HG03095 (cell line): ENCODE data around the gene CDKN1C.

ENCODE experiments used
- ATAC-seq: cut with Tn5 transposase; IDR thresholded peaks from one replicate; pipeline ENCODE4 v1.9.1; 2021; ENCODE audit warnings: moderate library complexity; ENCODE audit not compliant: unreplicated experiment

The CDKN1C gene

DNA sequence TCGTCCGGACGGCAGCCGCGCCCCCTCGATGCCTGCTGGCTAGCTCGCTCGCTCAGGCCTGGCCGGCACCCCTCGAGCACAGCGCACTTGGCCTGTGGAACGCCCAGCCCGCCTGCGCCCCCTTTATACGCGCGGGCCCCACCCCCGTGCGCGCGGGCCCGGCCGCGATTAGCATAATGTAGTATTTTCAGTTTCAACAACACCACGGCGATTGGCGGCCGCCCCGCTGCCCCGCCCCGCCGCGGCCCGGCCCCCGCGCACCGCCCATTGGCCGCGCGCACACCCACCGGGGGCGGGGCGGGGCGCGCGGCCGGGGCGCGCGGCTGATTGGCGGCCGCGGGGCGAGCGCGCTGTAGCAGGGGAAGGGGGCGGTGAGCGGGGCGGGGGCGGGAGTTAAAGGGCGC, at the start of gene CDKN1C:
CDKN1C (minus strand) TSS at position 98 of the 404 bp plus-strand sequence. CDS start 319 bp downstream, outside the sequence.
- ATAC-seq: peak; percentile 69

- no peak for ATAC-seq
Observed at GRCh38 chr11:2934611-2935239, 49.1 kb upstream of the CDKN1C start.

DNA sequence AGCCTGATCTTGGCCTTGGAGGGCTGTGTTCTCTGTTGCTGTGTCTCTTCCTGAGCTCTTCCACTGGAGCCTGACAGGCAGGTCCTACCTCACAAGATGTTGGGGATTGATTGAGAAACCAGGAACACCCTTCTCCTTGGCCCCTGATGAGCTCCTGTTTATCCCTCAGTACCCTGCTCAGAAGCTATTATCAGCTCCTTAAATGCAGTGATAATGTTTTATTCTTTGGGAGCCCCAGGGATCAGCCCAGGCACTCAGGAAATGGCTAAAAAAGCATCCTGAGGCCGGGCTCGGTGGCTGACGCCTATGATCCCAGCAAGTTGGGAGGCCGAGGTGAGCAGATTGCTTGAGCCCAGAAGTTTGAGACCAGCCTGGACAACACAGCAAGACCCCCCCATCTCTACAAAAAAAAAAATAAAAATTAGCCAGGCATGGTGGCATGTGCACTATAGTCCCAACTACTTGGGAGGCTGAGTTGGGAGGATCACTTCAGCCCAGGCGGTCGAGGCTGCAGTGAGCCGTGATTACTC, 48.5 kb upstream of the CDKN1C start:
- no peak for ATAC-seq

DNA sequence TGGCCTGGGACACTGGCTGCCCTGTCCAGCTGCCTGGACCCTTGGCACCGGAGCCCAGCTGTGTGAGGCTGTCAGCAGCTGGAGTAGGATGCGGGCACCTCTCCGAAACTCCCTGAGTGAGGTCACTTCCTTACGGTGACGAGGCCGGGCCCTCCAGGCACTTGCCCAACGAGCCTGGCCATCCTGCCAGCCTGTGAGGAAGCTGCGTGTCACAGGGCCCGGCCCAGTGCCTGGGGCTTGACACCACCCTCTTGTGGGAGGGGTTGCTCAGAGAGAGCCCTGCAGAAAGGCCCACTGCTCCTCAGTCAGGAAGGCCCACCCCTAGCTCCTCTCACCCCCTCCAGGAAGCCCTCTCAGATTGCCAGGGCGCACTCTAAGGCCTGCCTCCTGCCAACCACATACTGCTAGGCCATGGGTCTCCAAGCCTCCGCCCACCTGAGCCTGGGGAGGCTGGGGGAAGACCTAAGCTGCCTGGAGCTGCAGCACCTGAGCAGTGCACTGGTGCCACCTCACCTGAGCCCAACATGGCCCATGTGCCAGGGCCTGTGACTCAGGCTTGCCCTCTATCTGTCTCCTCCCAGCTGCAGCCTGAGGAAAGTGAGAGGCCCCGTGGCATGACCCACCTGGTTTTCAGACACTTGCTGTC, 47.9 kb upstream of the CDKN1C start:
- ATAC-seq: no peak

- ATAC-seq: no peak
Observed at GRCh38 chr11:2932850-2933251, 47.3 kb upstream of the CDKN1C start.

GRCh38 chr11:2931771-2932738, 46.5 kb upstream of the CDKN1C start:
- no peak for ATAC-seq

- no peak for ATAC-seq
Observed at GRCh38 chr11:2931420-2931746, 45.8 kb upstream of the CDKN1C start.

- ATAC-seq: no peak
Observed at GRCh38 chr11:2930704-2931419, 45.3 kb upstream of the CDKN1C start.

DNA sequence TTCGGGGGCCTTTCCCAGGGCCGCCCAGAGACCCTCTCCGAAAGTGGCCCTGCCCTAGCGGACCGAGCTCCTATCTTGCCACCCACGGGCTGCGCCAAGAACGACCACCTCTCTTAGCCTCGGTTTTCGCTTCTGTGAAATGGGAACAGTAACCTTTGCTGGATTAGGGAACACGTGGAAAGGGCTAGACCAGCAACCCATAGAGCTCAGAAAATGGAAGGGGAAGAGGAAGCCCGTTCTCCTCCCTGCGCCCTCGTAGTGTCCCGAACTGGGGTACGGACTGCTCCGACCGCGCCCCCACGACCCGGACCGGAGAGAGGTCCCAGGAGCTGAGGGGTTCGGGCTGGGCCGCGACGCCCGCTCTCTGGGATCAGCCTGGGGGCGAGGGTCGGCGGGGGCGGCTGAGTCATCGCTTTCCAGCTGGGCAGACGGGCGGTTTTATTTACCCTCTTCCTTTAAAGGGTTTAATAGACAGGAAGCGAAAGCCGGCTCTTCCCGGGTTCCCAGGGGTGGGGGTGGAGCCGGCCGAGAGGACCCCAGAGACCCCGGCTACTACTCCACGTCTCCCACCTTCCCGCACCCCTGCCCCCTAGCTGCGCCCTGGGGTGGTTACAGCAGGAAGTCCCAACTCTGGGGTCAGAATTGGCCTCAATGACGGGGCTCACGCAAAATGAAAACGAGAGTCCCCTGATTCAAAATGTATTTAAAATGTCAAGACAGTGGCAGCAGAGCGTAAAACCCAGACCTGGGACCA, 44.6 kb upstream of the CDKN1C start:
- no peak for ATAC-seq

DNA sequence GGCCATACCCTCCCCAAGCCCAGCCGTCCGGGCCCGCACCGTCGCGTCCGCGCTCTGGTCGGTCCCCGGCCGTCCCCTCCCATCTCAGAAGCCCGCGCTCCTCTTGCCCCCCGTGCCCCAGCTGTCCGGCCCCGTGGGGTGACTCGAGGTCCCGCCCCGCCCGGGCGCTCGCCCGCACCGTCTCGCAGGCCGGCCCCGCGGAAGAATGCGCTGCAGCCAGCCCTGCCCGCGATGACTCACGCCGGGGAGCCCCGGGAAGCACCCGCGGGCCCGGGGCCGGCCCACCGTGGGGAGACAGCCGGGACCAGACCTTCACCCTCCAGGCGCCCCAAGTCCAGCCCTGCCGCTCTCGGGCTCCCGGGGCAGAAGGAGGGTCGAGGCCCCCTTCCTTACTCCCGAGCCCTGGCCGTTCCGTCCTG, 44.0 kb upstream of the CDKN1C start:
- no peak for ATAC-seq

GRCh38 chr11:2928605-2929530, 43.3 kb upstream of the CDKN1C start, which contains the start of gene PHLDA2:
TSS of gene PHLDA2 (minus strand) at chr11:2929420. CDS start at chr11:2929364, 56 bp downstream.
- no peak for ATAC-seq

DNA sequence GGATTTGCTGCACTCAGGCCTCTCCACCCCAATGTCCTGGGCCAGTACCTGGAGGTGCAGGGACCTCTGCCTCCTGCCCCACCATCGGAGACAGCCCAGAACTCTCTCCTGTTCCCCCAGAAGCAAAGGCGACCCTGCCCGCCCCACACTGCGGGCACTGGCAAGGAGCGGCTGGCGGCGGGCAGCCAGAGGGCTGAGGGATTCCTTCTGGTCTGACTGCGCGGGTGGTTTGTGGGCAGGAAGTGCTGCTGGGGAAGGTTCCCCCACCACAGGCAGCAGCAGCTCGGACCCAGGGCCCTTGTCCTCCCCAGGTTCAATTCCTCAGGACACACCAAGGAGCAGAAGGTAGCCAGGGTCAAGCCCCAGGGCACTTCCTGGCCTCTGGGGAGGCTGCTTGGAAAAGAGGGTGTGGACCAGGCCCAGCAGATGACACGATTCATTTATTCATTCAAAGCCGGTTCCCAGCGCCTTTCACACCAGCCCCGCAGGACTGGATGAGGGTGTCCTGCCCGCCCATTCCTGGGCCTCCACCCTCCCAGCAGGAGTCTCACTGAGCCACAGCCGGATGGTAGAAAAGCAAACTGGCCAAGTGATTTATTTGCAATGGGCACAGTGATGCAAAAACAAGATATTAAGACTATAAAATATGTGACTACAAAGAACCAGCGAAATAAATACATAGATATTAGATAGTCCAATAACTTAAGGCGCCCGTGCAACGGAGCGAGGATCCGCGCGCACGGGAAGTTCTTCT, 42.5 kb upstream of the CDKN1C start:
- ATAC-seq: no peak

- ATAC-seq: no peak
Observed at GRCh38 chr11:2927121-2927800, 41.7 kb upstream of the CDKN1C start.

DNA sequence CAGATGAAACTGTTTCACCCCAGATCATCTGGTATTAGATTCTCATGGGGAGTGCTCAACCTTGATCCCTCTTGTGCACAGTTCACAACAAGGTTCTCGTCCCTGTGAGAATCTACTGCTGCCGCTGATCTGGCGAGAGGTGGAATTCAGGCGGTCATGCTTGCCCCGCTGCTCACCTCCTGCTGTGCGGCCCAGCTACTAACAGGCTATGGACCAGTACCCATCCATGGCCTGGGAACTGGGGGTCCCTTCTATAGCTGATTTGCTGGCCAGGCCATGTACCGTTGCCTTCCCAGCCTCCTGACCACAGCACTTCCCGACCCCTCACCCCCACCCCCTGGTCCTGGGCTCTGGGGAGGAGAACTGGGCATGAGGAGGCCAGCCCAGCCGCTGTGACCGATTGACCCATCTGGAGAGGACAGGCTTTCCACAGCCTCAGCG, 41.1 kb upstream of the CDKN1C start:
- ATAC-seq: no peak

DNA sequence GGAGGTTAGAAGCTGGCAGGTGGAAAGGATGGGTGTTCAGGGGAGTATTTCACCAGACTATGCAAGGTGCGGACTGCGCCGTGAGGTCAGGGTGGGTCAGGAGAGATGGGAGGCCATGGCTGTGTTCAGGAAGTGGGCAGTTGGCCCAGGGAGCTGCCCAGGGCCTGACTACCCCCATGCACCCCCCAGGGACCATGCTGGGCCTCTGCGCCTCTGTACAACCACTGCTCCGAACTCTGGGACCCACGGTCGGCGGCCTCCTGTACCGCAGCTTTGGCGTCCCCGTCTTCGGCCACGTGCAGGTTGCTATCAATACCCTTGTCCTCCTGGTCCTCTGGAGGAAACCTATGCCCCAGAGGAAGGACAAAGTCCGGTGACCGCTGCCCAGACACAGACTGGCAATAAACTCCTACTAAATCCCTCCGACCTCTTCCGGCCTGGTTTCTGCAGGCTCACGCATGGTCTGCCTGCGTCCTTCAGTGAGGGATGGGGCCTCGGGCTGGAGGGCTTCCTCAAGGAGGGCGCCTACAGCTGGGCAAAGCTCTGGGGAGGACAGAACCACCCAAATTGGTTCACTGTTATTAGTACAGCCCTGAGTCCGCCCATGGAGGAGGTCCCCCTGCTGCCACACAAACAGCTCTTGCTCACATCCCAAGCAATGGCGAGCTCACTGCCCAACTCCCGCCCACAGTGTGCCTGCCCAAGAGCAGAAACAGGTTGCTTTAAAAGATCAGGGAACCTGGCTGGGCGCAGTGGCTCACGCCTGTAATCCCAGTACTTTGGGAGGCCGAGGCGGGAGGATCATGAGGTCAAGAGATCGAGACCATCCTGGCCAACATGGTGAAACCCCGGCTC, 39.5 kb upstream of the CDKN1C start:
- no peak for ATAC-seq

DNA sequence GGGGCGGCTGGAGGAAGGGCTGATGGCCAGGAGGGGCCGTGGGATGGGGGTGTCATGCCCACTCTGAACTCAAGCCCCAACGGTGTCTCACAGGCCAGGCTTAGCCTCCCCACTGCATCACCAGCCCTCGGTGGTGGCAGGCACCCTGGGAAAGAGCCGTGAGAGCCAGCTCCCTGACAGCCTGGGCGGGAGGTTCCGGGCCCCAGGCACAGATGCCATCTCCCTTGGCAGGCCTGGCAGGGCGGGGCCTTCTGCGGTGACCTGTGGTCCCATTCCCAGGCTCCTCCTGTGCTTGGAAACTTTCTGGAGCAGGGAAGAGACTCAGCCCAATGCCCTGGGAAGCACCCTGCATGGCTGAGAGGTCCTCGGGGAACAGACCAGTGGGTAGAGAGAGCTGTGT, 38.8 kb upstream of the CDKN1C start:
- ATAC-seq: no peak
